MCF 10A (cell line): ENCODE measurements around the gene CEP350. TPM values are rescaled to one million over a fixed set of nuclear protein-coding genes. Genes with fewer than 3 reads are reported as not detected.
"Not testable (repeated sequence)": the region's sequence is repeated elsewhere in the genome, so short reads cannot be mapped to it uniquely, and the experiment has no call there.

ENCODE experiments used
- BruUV-seq: library from RNA; stranded (reverse); fragments of 400-500 nt; replicated peaks from 2 replicates; lab custom pipeline; 2021; lab: Mats Ljungman, UMichigan
- CTCF ChIA-PET: fragments of 300-600 bp; sonication (Branson Sonifier 250); formaldehyde crosslinking; extraction: SDS; loops from one replicate; lab custom pipeline; 2021; ENCODE audit warnings: antibody characterized with exemption, inconsistent platforms; lab: Yijun Ruan, JAX
- POLR2A ChIA-PET: fragments of 300-600, 350-650 bp; sonication (Branson Sonifier 250); formaldehyde crosslinking; extraction: SDS; loops from one replicate; lab custom pipeline; 2020; ENCODE audit warnings: antibody characterized with exemption, inconsistent platforms; lab: Yijun Ruan, JAX
- DNase-seq: peaks from one replicate; pipeline ENCODE4 v3.0.0-alpha.2; 2018; ENCODE audit not compliant: unreplicated experiment
- H3K27ac Mint-ChIP-seq: one replicate; pipeline ENCODE4 v1.8.0; 2022; ENCODE audit warnings: mild to moderate bottlenecking, low read depth, mixed read lengths; ENCODE audit not compliant: unreplicated experiment
- H3K27me3 Mint-ChIP-seq: one replicate; pipeline ENCODE4 v1.8.0; 2022; ENCODE audit warnings: mixed read lengths; ENCODE audit not compliant: insufficient read depth, unreplicated experiment
- H3K36me3 Mint-ChIP-seq: one replicate; pipeline ENCODE4 v1.8.0; 2022; ENCODE audit warnings: mild to moderate bottlenecking, moderate library complexity, mixed read lengths; ENCODE audit not compliant: insufficient read depth, unreplicated experiment
- H3K4me1 Mint-ChIP-seq: one replicate; pipeline ENCODE4 v1.8.0; 2022; ENCODE audit warnings: mixed read lengths; ENCODE audit not compliant: insufficient read depth, unreplicated experiment
- H3K4me3 Mint-ChIP-seq: one replicate; pipeline ENCODE4 v1.8.0; 2022; ENCODE audit warnings: mild to moderate bottlenecking, moderate library complexity, mixed read lengths; ENCODE audit not compliant: unreplicated experiment
- H3K9me3 Mint-ChIP-seq: one replicate; pipeline ENCODE4 v1.8.0; 2022; ENCODE audit warnings: mixed read lengths; ENCODE audit not compliant: unreplicated experiment
- intact Hi-C: fragments of 100-400 bp; cut with micrococcal nuclease; formaldehyde crosslinking; loops from 2 replicates; pipeline ENCODE4 v1.14.1; 2022
- total RNA-seq: library from RNA; stranded (reverse); gene quantifications from 2 replicates; pipeline ENCODE4 v1.2.3, GENCODE V29; 2022
- TF ChIP-seq, protein P1 (sequence below): fragments of 200-600 bp; IDR thresholded peaks from one replicate; pipeline ENCODE4 v1.8.0; 2022; ENCODE audit warnings: antibody characterized with exemption, mild to moderate bottlenecking; ENCODE audit not compliant: unreplicated experiment

Gene CEP350
- total RNA-seq, 1 experiment from 2014 or later, result 56.4 TPM

DNA sequence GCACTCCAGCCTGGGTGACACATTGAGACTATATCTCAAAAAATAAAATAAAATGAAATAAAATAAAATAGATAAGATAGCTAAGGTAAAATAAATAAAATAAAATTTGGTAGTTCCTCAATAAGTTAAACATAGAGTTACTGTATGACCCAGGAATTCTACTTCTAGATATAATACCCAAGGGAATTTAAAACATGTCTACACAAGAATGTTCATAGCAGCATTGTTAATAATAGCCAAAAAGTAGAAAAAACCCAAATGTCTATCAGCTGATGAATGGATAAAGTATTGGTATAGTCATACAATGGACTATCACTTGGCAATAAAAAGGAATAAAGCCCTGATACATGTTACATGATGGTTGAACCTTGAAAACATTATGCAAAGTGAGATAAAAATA lies 47.8 kb downstream of the CEP350 start:
- Mint-ChIP-seq H3K9me3 (no peaks in the 10 kb centered on the region), H3K36me3 (peaks cover 31% of the 10 kb centered on the region), H3K27me3 (no peaks in the 10 kb centered on the region), H3K27ac (no peak overlapping the region), H3K4me3 (no peak overlapping the region), H3K4me1 (peaks cover 6% of the 10 kb centered on the region)
- no peak for DNase-seq
- TF ChIP-seq, protein P1, sequence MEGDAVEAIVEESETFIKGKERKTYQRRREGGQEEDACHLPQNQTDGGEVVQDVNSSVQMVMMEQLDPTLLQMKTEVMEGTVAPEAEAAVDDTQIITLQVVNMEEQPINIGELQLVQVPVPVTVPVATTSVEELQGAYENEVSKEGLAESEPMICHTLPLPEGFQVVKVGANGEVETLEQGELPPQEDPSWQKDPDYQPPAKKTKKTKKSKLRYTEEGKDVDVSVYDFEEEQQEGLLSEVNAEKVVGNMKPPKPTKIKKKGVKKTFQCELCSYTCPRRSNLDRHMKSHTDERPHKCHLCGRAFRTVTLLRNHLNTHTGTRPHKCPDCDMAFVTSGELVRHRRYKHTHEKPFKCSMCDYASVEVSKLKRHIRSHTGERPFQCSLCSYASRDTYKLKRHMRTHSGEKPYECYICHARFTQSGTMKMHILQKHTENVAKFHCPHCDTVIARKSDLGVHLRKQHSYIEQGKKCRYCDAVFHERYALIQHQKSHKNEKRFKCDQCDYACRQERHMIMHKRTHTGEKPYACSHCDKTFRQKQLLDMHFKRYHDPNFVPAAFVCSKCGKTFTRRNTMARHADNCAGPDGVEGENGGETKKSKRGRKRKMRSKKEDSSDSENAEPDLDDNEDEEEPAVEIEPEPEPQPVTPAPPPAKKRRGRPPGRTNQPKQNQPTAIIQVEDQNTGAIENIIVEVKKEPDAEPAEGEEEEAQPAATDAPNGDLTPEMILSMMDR, result no peak
- intact Hi-C loops, result no loop called here
- BruUV-seq, result no TSS peak
- ChIA-PET POLR2A (interaction anchor here (0.8 to 1.2 kb wide), 5 partner anchors 11 to 125 kb away, joined by 3 to 7 read pairs (median 3); partner anchors contain the start of gene TOR1AIP2), CTCF (interaction anchor here (1.0 to 2.0 kb wide), 4 partner anchors 12 to 177 kb away, joined by 3 to 7 read pairs (median 4); no protein-coding TSS in a partner anchor)

DNA sequence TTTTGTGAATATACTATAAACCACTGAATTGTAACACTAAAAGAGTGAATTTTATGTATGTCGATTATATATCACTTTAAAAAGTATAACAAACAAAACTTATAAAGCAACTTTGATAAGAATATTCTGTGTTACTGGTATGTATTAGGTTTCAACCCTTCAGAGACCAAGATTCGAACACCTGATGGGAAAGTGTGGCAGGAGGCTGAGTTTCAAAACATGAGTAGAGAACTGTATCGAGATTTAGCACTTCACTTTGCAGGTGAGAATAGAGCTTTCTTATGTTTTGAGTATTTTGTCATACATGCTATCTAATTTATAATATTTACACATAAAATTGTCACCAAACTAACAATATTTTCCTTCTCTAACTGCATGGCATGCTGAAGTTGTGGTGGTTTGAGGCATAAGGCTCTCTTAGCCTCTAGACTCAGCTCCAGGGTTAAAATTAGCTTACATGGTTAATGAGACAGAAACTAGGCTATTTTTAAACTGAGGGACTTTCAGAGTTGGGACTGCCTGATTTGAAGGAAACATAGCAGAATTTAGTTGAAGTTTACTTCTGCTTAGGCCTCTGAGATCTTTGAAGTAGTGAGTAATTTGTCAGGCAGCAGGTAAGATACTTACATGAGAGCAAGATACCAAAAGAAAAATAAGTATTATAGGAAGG lies 48.6 kb downstream of the CEP350 start:
- TF ChIP-seq, protein P1, result no peak
- Mint-ChIP-seq H3K27ac (no peak overlapping the region), H3K4me1 (peaks cover 6% of the 10 kb centered on the region), H3K36me3 (peaks cover 31% of the 10 kb centered on the region), H3K4me3 (no peak overlapping the region), H3K27me3 (no peaks in the 10 kb centered on the region), H3K9me3 (no peaks in the 10 kb centered on the region)
- BruUV-seq, result no TSS peak
- CTCF ChIA-PET, result interaction anchor here (0.6 to 2.0 kb wide), 5 partner anchors 13 to 176 kb away, joined by 3 to 7 read pairs (median 4); no protein-coding TSS in a partner anchor
- POLR2A ChIA-PET, result interaction anchor here (0.7 kb wide), 1 partner anchor 108 kb away, joined by 3 read pairs; no protein-coding TSS in a partner anchor
- no peak for DNase-seq
- intact Hi-C loops, result no loop called here

DNA sequence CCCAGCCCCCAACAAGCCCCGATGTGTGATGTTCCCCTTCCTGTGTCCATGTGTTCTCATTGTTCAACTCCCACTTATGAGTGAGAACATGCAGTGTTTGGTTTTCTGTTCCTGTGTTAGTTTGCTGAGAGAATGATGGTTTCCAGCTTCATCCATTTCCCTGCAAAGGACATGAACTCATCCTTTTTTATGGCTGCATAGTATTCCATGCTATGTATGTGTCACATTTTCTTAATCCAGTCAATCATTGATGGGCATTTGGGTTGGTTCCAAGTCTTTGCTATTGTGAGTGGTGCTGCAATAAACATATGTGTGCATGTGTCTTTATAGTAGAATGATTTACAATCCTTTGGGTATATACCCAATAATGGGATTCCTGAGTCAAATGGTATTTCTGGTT lies 52.2 kb downstream of the CEP350 start:
- H3K4me3 Mint-ChIP-seq, POLR2A ChIA-PET, intact Hi-C loops: not testable (repeated sequence)

DNA sequence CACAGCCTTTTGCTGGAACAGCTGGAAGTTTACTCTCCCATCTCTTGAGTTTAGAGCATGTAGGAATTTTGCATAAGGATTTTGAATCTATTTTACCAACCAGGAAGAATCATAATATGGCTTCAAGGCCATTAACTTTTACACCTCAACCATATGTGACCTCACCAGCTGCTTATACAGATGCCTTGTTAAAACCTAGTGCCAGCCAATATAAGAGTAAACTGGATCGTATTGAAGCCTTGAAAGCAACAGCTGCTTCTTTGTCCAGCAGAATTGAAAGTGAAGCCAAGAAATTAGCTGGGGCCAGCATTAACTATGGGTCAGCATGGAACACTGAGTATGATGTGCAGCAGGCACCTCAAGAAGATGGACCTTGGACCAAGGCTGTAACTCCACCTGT lies 65.4 kb downstream of the CEP350 start:
- CTCF ChIA-PET, result interaction anchor here (0.7 to 1.9 kb wide), 2 partner anchors 16 to 159 kb away, joined by 3 to 5 read pairs; no protein-coding TSS in a partner anchor
- intact Hi-C loops, result no loop called here
- POLR2A ChIA-PET, result interaction anchor here (0.7 to 3.7 kb wide), 5 partner anchors 8 to 66 kb away, joined by 3 to 13 read pairs (median 4); partner anchors contain the start of gene CEP350
- Mint-ChIP-seq H3K9me3 (no peaks in the 10 kb centered on the region), H3K27me3 (no peaks in the 10 kb centered on the region), H3K4me3 (no peak overlapping the region), H3K27ac (no peak overlapping the region), H3K36me3 (peaks cover 92% of the 10 kb centered on the region), H3K4me1 (no peaks in the 10 kb centered on the region)
- no peak for DNase-seq
- TF ChIP-seq, protein P1, result no peak
- BruUV-seq, result no TSS peak

More for the DNA sequence above, 52.2 kb downstream of the CEP350 start:
- H3K36me3 Mint-ChIP-seq, result peaks cover 29% of the 10 kb centered on the region
- H3K27ac Mint-ChIP-seq, BruUV-seq, H3K9me3 Mint-ChIP-seq, H3K4me1 Mint-ChIP-seq, CTCF ChIA-PET, H3K27me3 Mint-ChIP-seq, DNase-seq: not testable (repeated sequence)
